WTC11 (cell line): Measurements from ENCODE around the gene RBM24.
A peak's percentile ranks its signal among the peaks of the same experiment; 100 is the strongest.

Experiments
- ATF3 ChIP-seq: sonication (generic); formaldehyde crosslinking; conservative IDR thresholded peaks from 2 replicates; pipeline ENCODE4 v1.8.1; 2022; ENCODE audit warnings: mild to moderate bottlenecking, missing genetic modification reagents
- ELF4 ChIP-seq: sonication (generic); formaldehyde crosslinking; IDR thresholded peaks from 2 replicates; pipeline ENCODE4 v1.8.1; 2022; ENCODE audit warnings: low read depth, mild to moderate bottlenecking, moderate library complexity, missing genetic modification reagents
- GABPB1 ChIP-seq: sonication (generic); formaldehyde crosslinking; IDR thresholded peaks from 2 replicates; pipeline ENCODE4 v1.8.1; 2023; ENCODE audit warnings: mild to moderate bottlenecking, missing genetic modification reagents
- NFYB ChIP-seq: sonication (generic); formaldehyde crosslinking; conservative IDR thresholded peaks from 2 replicates; pipeline ENCODE4 v1.8.0; 2022; ENCODE audit warnings: low read depth, missing genetic modification reagents
- RORB ChIP-seq: fragments of 250-450 bp; sonication (Bioruptor Pico); IDR thresholded peaks from 2 replicates; pipeline ENCODE4 v1.9.0; 2021; ENCODE audit warnings: mild to moderate bottlenecking
- SOX15 ChIP-seq: fragments of 250-450 bp; sonication (Bioruptor Pico); IDR thresholded peaks from 2 replicates; pipeline ENCODE4 v1.9.0; 2021; ENCODE audit warnings: mild to moderate bottlenecking
- SP1 ChIP-seq: sonication (generic); formaldehyde crosslinking; conservative IDR thresholded peaks from 2 replicates; pipeline ENCODE4 v1.8.1; 2022; ENCODE audit warnings: missing genetic modification reagents
- ZNF232 ChIP-seq: sonication (generic); formaldehyde crosslinking; IDR thresholded peaks from 2 replicates; pipeline ENCODE4 v1.8.0; 2022; ENCODE audit warnings: mild to moderate bottlenecking, missing genetic modification reagents
- TF ChIP-seq, protein P1 (sequence below): fragments of 200-600 bp; IDR thresholded peaks from 2 replicates; pipeline ENCODE4 v1.8.0; 2022; ENCODE audit warnings: antibody characterized with exemption
- TF ChIP-seq, protein P2 (sequence below): sonication (generic); formaldehyde crosslinking; IDR thresholded peaks from 2 replicates; pipeline ENCODE4 v1.8.0; 2022; ENCODE audit warnings: mild to moderate bottlenecking, missing genetic modification reagents
- TF ChIP-seq, protein P3 (sequence below): sonication (generic); formaldehyde crosslinking; IDR thresholded peaks from 2 replicates; pipeline ENCODE4 v1.8.1; 2023; ENCODE audit warnings: mild to moderate bottlenecking, missing genetic modification reagents
- TF ChIP-seq, protein P4 (sequence below): sonication (generic); formaldehyde crosslinking; IDR thresholded peaks from 2 replicates; pipeline ENCODE4 v1.8.1; 2022; ENCODE audit warnings: mild to moderate bottlenecking, missing genetic modification reagents, moderate library complexity, borderline replicate concordance
- TF ChIP-seq, protein P5 (sequence below): fragments of 250-450 bp; sonication (Bioruptor Pico); conservative IDR thresholded peaks from 2 replicates; pipeline ENCODE4 v1.9.0; 2021; ENCODE audit warnings: mild to moderate bottlenecking
- TF ChIP-seq, protein P6 (sequence below): sonication (generic); formaldehyde crosslinking; IDR thresholded peaks from 2 replicates; pipeline ENCODE4 v1.8.1; 2022; ENCODE audit warnings: low read depth, missing genetic modification reagents, borderline replicate concordance

DNA sequence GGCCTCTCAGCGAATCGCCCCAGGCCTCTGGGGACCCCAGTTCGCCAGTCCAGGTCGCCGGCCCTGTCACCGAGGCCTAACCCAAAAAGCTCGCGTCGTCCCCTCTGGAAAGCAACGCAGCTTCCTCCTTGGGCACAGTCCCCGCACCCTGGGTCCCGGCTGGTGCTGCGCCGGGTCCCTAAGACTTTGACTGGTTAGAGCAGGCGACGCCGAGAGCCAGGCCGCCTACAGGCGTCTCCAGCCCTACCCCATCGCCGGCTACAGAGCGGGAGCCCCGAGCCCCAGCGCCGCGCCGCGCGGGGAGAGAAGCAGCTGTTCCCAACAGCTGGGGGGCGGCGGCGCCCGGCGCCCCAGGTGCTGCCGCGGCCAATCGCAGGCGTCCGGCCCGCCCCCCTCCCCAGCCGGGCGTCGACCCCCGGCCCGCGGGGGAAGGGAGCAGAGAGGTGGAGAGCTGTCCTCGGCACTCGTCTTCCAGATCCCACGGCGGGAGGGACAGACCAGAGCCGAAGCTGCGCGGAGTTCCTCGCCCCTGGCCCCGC is 540 bp upstream of the RBM24 start:
- TF ChIP-seq, protein P1, sequence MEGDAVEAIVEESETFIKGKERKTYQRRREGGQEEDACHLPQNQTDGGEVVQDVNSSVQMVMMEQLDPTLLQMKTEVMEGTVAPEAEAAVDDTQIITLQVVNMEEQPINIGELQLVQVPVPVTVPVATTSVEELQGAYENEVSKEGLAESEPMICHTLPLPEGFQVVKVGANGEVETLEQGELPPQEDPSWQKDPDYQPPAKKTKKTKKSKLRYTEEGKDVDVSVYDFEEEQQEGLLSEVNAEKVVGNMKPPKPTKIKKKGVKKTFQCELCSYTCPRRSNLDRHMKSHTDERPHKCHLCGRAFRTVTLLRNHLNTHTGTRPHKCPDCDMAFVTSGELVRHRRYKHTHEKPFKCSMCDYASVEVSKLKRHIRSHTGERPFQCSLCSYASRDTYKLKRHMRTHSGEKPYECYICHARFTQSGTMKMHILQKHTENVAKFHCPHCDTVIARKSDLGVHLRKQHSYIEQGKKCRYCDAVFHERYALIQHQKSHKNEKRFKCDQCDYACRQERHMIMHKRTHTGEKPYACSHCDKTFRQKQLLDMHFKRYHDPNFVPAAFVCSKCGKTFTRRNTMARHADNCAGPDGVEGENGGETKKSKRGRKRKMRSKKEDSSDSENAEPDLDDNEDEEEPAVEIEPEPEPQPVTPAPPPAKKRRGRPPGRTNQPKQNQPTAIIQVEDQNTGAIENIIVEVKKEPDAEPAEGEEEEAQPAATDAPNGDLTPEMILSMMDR = no peak
- TF ChIP-seq, protein P2, sequence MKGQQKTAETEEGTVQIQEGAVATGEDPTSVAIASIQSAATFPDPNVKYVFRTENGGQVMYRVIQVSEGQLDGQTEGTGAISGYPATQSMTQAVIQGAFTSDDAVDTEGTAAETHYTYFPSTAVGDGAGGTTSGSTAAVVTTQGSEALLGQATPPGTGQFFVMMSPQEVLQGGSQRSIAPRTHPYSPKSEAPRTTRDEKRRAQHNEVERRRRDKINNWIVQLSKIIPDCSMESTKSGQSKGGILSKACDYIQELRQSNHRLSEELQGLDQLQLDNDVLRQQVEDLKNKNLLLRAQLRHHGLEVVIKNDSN (CRISPR knock-in tag) = no peak
- TF ChIP-seq, protein P3, sequence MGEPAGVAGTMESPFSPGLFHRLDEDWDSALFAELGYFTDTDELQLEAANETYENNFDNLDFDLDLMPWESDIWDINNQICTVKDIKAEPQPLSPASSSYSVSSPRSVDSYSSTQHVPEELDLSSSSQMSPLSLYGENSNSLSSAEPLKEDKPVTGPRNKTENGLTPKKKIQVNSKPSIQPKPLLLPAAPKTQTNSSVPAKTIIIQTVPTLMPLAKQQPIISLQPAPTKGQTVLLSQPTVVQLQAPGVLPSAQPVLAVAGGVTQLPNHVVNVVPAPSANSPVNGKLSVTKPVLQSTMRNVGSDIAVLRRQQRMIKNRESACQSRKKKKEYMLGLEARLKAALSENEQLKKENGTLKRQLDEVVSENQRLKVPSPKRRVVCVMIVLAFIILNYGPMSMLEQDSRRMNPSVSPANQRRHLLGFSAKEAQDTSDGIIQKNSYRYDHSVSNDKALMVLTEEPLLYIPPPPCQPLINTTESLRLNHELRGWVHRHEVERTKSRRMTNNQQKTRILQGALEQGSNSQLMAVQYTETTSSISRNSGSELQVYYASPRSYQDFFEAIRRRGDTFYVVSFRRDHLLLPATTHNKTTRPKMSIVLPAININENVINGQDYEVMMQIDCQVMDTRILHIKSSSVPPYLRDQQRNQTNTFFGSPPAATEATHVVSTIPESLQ = no peak
- TF ChIP-seq, protein P4, sequence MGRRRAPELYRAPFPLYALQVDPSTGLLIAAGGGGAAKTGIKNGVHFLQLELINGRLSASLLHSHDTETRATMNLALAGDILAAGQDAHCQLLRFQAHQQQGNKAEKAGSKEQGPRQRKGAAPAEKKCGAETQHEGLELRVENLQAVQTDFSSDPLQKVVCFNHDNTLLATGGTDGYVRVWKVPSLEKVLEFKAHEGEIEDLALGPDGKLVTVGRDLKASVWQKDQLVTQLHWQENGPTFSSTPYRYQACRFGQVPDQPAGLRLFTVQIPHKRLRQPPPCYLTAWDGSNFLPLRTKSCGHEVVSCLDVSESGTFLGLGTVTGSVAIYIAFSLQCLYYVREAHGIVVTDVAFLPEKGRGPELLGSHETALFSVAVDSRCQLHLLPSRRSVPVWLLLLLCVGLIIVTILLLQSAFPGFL = no peak
- no peak for TF ChIP-seq ELF4 (CRISPR knock-in tag)
- TF ChIP-seq, protein P5, sequence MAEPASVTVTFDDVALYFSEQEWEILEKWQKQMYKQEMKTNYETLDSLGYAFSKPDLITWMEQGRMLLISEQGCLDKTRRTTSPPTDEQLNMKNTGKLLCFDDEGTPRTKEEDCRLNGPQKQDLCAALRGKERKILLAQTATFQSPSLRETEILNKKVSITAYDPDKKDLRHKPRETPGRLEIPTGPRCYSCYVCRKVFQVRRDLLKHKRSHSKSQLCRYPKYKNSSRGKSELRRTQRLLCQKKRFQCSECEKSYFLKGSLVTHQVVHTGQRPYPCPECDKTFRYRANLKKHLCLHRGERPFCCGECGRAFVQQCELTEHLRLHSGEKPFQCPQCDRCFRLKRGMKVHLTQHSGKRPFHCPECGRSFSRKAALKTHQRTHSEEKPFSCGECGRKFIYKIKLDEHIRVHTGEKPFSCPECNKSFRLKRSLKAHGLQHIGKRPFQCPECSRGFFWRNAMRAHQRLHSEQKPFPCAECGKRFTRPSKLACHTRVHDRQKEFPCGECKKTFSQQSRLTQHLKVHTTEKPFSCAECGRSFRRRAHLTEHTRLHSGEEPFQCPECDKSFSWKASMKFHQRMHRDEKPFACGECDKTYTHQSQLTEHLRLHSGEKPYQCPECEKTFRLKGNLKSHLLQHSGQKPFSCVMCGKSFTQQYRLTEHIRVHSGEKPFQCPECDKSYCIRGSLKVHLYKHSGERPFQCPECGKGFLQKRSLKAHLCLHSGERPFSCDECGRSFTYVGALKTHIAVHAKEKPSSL (CRISPR knock-in tag) = no peak
- no peak for TF ChIP-seq NFYB (CRISPR knock-in tag)
- no peak for TF ChIP-seq GABPB1 (CRISPR knock-in tag)
- TF ChIP-seq SP1 (CRISPR knock-in tag) = 0 out of 2 replicates have a peak, but pooled peaks have one; percentile 37
- TF ChIP-seq SOX15 = no peak
- no peak for TF ChIP-seq ATF3 (CRISPR knock-in tag)
- TF ChIP-seq RORB (CRISPR knock-in tag) = no peak
- TF ChIP-seq, protein P6, sequence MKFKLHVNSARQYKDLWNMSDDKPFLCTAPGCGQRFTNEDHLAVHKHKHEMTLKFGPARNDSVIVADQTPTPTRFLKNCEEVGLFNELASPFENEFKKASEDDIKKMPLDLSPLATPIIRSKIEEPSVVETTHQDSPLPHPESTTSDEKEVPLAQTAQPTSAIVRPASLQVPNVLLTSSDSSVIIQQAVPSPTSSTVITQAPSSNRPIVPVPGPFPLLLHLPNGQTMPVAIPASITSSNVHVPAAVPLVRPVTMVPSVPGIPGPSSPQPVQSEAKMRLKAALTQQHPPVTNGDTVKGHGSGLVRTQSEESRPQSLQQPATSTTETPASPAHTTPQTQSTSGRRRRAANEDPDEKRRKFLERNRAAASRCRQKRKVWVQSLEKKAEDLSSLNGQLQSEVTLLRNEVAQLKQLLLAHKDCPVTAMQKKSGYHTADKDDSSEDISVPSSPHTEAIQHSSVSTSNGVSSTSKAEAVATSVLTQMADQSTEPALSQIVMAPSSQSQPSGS (CRISPR knock-in tag) = no peak
- TF ChIP-seq ZNF232 = no peak
